Natural killer cell treated with Interleukin-12 subunit alpha and Interleukin-12 subunit beta and Interleukin-15 and Interleukin-18, amount 100 ng/mL, for 72 hours (primary cell): ENCODE results near the gene ABCB8. TPM values are rescaled to one million over a fixed set of nuclear protein-coding genes. Genes with fewer than 3 reads are reported as not detected.
"Not testable (repeated sequence)": the region's sequence is repeated elsewhere in the genome, so short reads cannot be mapped to it uniquely, and the experiment has no call there.

Experiments
- ATAC-seq, 2 donors: fragments of 150-1000 bp; cut with Tn5 transposase in 1 of 2; sonication (Bioruptor Pico), chemical (Tn5 transposase) in 1 of 2; 2 replicates each; pipeline ENCODE4 v1.10.0; 2021
- DNase-seq: peaks from one replicate; pipeline ENCODE4 v3.0.0; 2022; ENCODE audit warnings: low spot score
- H3K27ac Mint-ChIP-seq, 2 donors: 1 replicate in 1 of 2; 2 replicates in 1 of 2; pipeline ENCODE4 v1.8.0; 2022; ENCODE audit warnings: mixed read lengths in 2 of 2, mild to moderate bottlenecking in 1 of 2, moderate library complexity in 1 of 2
- H3K27me3 Mint-ChIP-seq, 2 donors: 1 replicate in 1 of 2; 2 replicates in 1 of 2; pipeline ENCODE4 v1.8.0; 2022; ENCODE audit warnings: mixed read lengths in 2 of 2
- H3K36me3 Mint-ChIP-seq: one replicate; pipeline ENCODE4 v1.8.0; 2022; ENCODE audit warnings: mixed read lengths
- H3K4me1 Mint-ChIP-seq, 2 donors: 1 replicate in 1 of 2; 2 replicates in 1 of 2; pipeline ENCODE4 v1.8.0; 2022; ENCODE audit warnings: low read depth in 2 of 2, mixed read lengths in 2 of 2, mild to moderate bottlenecking in 1 of 2
- H3K4me3 Mint-ChIP-seq: one replicate; pipeline ENCODE4 v1.8.0; 2022; ENCODE audit warnings: mixed read lengths
- H3K9me3 Mint-ChIP-seq: 2 replicates; pipeline ENCODE4 v1.8.0; 2022; ENCODE audit warnings: mixed read lengths
- total RNA-seq, 2 donors: library from RNA; stranded (reverse); gene quantifications; one replicate each; pipeline ENCODE4 v1.2.3, GENCODE V29; 2022

The ABCB8 gene
- total RNA-seq, 2 donors from 2014 or later = 43.1 to 82.8 TPM

GRCh38 chr7:151025924-151026671, 2.2 kb upstream of the ABCB8 start:
- ATAC-seq (no peak), DNase-seq (no peak)
- Mint-ChIP-seq H3K27me3 (peaks cover 7% of the 10 kb centered on the region in 2 donors), H3K36me3 (no peaks in the 10 kb centered on the region), H3K4me3 (no peak overlapping the region), H3K9me3 (no peaks in the 10 kb centered on the region), H3K4me1 (peaks cover 15% of the 10 kb centered on the region in 2 donors), H3K27ac (no peak overlapping the region)

- Mint-ChIP-seq H3K4me1 (peaks cover 15 to 16% of the 10 kb centered on the region in 2 donors), H3K27ac (peak overlapping the region; percentile 95 to 98), H3K4me3 (peak overlapping the region; percentile 99)
- not testable (repeated sequence) for H3K27me3 Mint-ChIP-seq, H3K9me3 Mint-ChIP-seq, H3K36me3 Mint-ChIP-seq, ATAC-seq, DNase-seq
Observed at GRCh38 chr7:151026771-151027727, 1.2 kb upstream of the ABCB8 start.

DNA sequence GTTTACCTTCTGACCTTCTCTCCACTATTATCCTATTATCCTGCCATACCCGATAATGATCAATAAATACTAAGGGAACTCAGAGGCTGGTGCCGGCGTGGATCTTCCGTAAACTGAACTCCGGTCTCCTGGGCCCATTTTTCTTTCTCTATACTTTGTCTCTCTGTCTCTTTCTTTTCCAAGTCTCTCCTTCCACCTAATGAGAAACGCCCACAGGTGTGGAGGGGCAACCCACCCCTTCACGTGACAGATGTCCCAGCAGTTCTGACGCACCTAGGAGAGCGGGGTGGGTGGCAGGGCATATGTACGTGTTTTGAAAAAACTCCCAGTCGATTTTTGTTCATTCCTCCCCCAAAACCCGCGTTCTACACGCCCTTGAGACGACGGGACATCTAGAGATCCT, 521 bp upstream of the ABCB8 start:
- Mint-ChIP-seq H3K27ac (peak overlapping the region; percentile 95 to 98), H3K4me3 (peak overlapping the region; percentile 99), H3K4me1 (peaks cover 15 to 16% of the 10 kb centered on the region in 2 donors)
- H3K36me3 Mint-ChIP-seq, DNase-seq, H3K9me3 Mint-ChIP-seq, ATAC-seq, H3K27me3 Mint-ChIP-seq: not testable (repeated sequence)

DNA sequence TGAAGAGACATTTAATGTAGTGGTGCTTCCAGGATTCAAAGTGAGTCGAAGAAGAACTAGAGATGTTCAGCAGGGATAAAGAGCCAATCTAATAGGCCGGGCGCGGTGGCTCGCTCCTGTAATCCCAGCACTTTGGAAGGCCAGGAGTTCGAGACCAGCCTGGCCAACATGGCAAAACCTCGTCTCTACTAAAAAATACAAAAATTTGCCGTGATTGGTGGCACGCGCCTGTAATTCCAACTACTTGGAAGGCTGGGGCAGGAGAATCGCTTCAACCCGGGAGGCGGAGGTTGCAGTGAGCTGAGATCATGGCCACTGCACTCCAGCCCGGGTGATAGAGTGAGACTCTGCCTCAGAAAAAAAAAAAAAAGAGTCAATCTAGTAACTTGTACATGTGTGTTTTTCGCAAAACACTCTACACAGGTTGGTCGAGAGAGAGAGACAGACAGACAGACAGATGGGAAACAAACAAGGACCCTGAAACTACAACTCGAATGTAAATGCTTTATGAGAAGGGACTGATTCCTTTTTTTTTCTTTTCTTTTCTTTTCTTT, 775 bp downstream of the ABCB8 start:
- H3K4me1 Mint-ChIP-seq = peaks cover 15 to 16% of the 10 kb centered on the region in 2 donors
- ATAC-seq = no peak
- peaks cover 0 to 4% of the 10 kb centered on the region in 2 donors for H3K27me3 Mint-ChIP-seq
- peak overlapping the region; percentile 95 to 98 for H3K27ac Mint-ChIP-seq
- no peak for DNase-seq
- H3K4me3 Mint-ChIP-seq = peak overlapping the region; percentile 99
- no peaks in the 10 kb centered on the region for H3K36me3 Mint-ChIP-seq
- no peaks in the 10 kb centered on the region for H3K9me3 Mint-ChIP-seq

DNA sequence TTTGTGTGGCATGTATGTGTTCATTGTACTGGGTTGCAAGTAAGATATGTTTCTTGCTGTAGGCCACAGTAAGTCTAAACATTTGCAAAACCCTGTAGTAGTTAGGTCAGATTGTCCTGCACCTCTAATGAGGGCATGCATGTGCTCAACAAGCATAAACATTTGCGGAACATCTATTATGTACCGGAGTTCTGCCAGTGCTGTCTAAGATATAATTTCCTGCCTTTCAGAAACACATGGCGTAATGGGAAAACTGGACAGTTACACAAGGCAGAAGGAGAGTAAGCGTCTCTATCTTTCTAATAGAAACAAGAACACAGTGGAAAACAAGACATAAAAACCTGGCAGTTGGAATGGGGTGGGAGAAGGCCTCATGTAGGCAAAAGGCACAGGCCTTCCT, 2.8 kb downstream of the ABCB8 start:
- Mint-ChIP-seq H3K27ac (no peak overlapping the region), H3K4me3 (no peak overlapping the region), H3K4me1 (peaks cover 15 to 16% of the 10 kb centered on the region in 2 donors), H3K27me3 (peaks cover 0 to 4% of the 10 kb centered on the region in 2 donors), H3K36me3 (no peaks in the 10 kb centered on the region), H3K9me3 (no peaks in the 10 kb centered on the region)
- ATAC-seq (no peak), DNase-seq (no peak)

- ATAC-seq (no peak), DNase-seq (no peak)
- Mint-ChIP-seq H3K36me3 (no peaks in the 10 kb centered on the region), H3K9me3 (no peaks in the 10 kb centered on the region), H3K4me3 (no peak overlapping the region), H3K4me1 (peaks cover 6 to 10% of the 10 kb centered on the region in 2 donors), H3K27ac (no peak overlapping the region), H3K27me3 (no peaks in the 10 kb centered on the region)
Observed at GRCh38 chr7:151032936-151033863, 5.0 kb downstream of the ABCB8 start.

GRCh38 chr7:151033864-151034249, 5.6 kb downstream of the ABCB8 start:
- no peaks in the 10 kb centered on the region for H3K36me3 Mint-ChIP-seq
- H3K27ac Mint-ChIP-seq = no peak overlapping the region
- no peaks in the 10 kb centered on the region for H3K9me3 Mint-ChIP-seq
- no peaks in the 10 kb centered on the region for H3K27me3 Mint-ChIP-seq
- H3K4me3 Mint-ChIP-seq = no peak overlapping the region
- ATAC-seq = no peak
- no peak for DNase-seq
- peaks cover 2 to 7% of the 10 kb centered on the region in 2 donors for H3K4me1 Mint-ChIP-seq

- H3K27ac Mint-ChIP-seq = no peak overlapping the region
- ATAC-seq = no peak
- H3K4me1 Mint-ChIP-seq = peaks cover 5 to 7% of the 10 kb centered on the region in 2 donors
Observed at GRCh38 chr7:151034312-151035025, 6.2 kb downstream of the ABCB8 start.

DNA sequence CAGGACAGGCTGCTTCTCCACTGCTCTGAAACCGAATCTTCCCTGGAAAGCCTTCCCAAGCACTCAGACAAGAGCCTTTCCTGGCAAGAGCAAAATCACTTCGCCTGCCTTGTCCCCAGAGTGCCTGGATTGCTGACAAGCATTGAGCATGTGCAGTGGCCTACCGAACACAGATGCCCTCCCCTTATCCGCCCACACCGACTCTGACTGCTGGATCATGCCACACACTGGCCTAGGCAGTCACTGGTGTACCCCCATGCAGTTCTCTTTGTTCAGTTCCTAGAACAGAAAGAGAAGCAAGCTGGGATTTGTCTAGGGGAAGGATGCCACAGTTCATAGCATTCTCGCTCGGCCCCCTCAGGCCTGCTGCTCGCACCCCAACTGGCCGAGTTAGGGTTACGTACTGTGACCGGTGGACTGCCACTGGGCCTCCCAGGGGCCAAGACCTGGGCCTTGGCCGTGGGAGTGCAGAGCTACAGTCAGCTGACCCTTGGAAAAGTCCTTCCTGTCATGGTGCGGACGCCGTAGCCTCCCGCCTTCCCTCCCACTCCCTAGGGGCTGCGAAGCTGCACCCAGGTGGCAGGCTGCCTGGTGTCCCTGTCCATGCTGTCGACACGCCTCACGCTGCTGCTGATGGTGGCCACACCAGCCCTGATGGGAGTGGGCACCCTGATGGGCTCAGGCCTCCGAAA, 6.9 kb downstream of the ABCB8 start:
- no peaks in the 10 kb centered on the region for H3K27me3 Mint-ChIP-seq
- no peak overlapping the region for H3K4me3 Mint-ChIP-seq
- H3K9me3 Mint-ChIP-seq = no peaks in the 10 kb centered on the region
- ATAC-seq = no peak
- H3K4me1 Mint-ChIP-seq = peaks cover 11% of the 10 kb centered on the region in 2 donors
- H3K27ac Mint-ChIP-seq = no peak overlapping the region
- no peaks in the 10 kb centered on the region for H3K36me3 Mint-ChIP-seq
- no peak for DNase-seq

More at GRCh38 chr7:151034312-151035025, 6.2 kb downstream of the ABCB8 start:
- DNase-seq = no peak
- Mint-ChIP-seq H3K36me3 (no peaks in the 10 kb centered on the region), H3K9me3 (no peaks in the 10 kb centered on the region), H3K27me3 (no peaks in the 10 kb centered on the region), H3K4me3 (no peak overlapping the region)

GRCh38 chr7:151035902-151036301, 7.7 kb downstream of the ABCB8 start:
- DNase-seq (no peak), ATAC-seq (no peak)

DNA sequence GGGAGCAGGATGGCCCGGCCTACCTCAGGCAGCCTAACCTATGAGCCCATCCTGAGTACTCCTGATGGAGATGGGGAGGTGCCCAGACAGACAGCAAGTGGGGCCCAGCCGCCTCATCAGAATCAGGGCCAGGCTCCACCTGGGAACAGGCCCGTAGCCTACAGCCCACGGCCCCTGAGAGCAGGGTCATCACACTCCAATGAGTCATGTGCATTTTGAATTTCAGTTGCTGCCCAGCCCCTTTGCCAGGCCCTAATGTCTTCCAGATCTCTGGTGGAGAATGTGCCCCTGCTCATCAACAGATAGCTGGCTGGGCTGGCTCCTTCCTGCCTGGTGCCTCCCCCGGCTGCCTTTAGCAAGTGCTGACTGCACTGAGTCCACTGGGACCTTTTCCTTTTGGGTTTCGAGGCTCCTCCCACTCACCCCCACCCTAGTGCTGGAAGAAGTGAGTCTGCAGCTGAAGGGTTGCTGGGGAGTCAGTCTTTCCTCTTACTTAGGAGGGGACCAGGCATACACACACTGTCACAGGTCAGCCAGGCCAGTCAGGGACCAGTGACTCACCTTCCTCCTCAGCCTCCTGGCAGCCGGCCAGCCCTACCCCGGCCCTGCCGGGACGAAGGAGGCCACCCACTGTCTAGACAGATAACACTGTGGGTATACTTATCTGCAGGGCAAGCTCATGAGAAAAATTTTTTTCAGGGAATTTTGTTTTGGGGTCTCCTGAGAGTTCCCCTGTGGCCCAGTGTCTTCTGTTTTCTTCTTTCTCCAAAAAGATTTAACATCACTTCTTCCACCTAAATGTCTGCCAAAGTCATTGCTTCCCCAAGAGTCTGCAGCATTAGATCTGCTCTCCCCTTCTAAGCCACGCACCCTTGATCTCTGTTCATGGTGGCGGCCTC, 10.9 kb downstream of the ABCB8 start:
- H3K27ac Mint-ChIP-seq = no peak overlapping the region
- no peak for DNase-seq
- no peaks in the 10 kb centered on the region for H3K27me3 Mint-ChIP-seq
- no peaks in the 10 kb centered on the region for H3K36me3 Mint-ChIP-seq
- no peak overlapping the region for H3K4me3 Mint-ChIP-seq
- ATAC-seq = peak; percentile 75 to 79
- peaks cover 8 to 11% of the 10 kb centered on the region in 2 donors for H3K4me1 Mint-ChIP-seq
- no peaks in the 10 kb centered on the region for H3K9me3 Mint-ChIP-seq

More at GRCh38 chr7:151035902-151036301, 7.7 kb downstream of the ABCB8 start:
- Mint-ChIP-seq H3K36me3 (no peaks in the 10 kb centered on the region), H3K4me3 (no peak overlapping the region), H3K27ac (no peak overlapping the region), H3K9me3 (no peaks in the 10 kb centered on the region), H3K4me1 (peaks cover 11% of the 10 kb centered on the region in 2 donors), H3K27me3 (no peaks in the 10 kb centered on the region)
